Mesendoderm (in vitro differentiated cells): Measurements from ENCODE around the gene PPFIA2.
"Not testable (repeated sequence)": the region's sequence is repeated elsewhere in the genome, so short reads cannot be mapped to it uniquely, and the experiment has no call there.

ENCODE experiments used
- DNase-seq: peaks from one replicate; pipeline ENCODE4 v3.0.0; 2013
- H2AK5ac ChIP-seq: 2 replicates; pipeline ENCODE4 v1.6.1; 2013; ENCODE audit warnings: low read length, inconsistent platforms
- H2BK120ac ChIP-seq: 2 replicates; pipeline ENCODE4 v1.6.1; 2013; ENCODE audit warnings: low read depth, mild to moderate bottlenecking, low read length, moderate library complexity, mixed read lengths
- H2BK15ac ChIP-seq: replicated peaks from 2 replicates; pipeline ENCODE4 v1.6.1; 2013; ENCODE audit warnings: low read depth, mild to moderate bottlenecking, moderate library complexity
- H2BK5ac ChIP-seq: 2 replicates; pipeline ENCODE4 v1.6.1; 2013; ENCODE audit warnings: low read length, inconsistent platforms
- H3K18ac ChIP-seq: 2 replicates; pipeline ENCODE4 v1.6.1; 2013; ENCODE audit warnings: mild to moderate bottlenecking, low read length, mixed read lengths
- H3K23ac ChIP-seq: one replicate; pipeline ENCODE4 v1.6.1; 2013; ENCODE audit warnings: low read length
- H3K27ac ChIP-seq: 2 replicates; pipeline ENCODE4 v1.5.1; 2013; ENCODE audit warnings: low read depth, mild to moderate bottlenecking, inconsistent platforms, low read length, moderate library complexity
- H3K27me3 ChIP-seq: 2 replicates; pipeline ENCODE4 v1.6.1; 2013; ENCODE audit warnings: low read length, control low read depth, mild to moderate bottlenecking, inconsistent platforms; ENCODE audit not compliant: insufficient read depth, poor library complexity
- H3K36me3 ChIP-seq: 2 replicates; pipeline ENCODE4 v1.6.1; 2013; ENCODE audit warnings: low read length, inconsistent platforms; ENCODE audit not compliant: control insufficient read depth, insufficient read depth
- H3K4ac ChIP-seq: one replicate; pipeline ENCODE4 v1.6.1; 2013; ENCODE audit warnings: low read depth, mild to moderate bottlenecking, low read length, moderate library complexity
- H3K4me1 ChIP-seq: 2 replicates; pipeline ENCODE4 v1.6.1; 2013; ENCODE audit warnings: low read depth, low read length, inconsistent platforms; ENCODE audit not compliant: control insufficient read depth
- H3K4me2 ChIP-seq: 2 replicates; pipeline ENCODE4 v1.6.1; 2013; ENCODE audit warnings: low read length
- H3K4me3 ChIP-seq: 2 replicates; pipeline ENCODE4 v1.5.1; 2013; ENCODE audit warnings: mild to moderate bottlenecking, low read length
- H3K56ac ChIP-seq: one replicate; pipeline ENCODE4 v1.6.1; 2013; ENCODE audit warnings: low read length
- H3K79me1 ChIP-seq: 2 replicates; pipeline ENCODE4 v1.6.1; 2013; ENCODE audit warnings: low read length, inconsistent platforms
- H3K79me2 ChIP-seq: 2 replicates; pipeline ENCODE4 v1.6.1; 2013; ENCODE audit warnings: mild to moderate bottlenecking, low read length; ENCODE audit not compliant: control insufficient read depth, insufficient read depth
- H3K9ac ChIP-seq: 2 replicates; pipeline ENCODE4 v1.6.1; 2013; ENCODE audit warnings: low read length, inconsistent platforms
- H4K5ac ChIP-seq: one replicate; pipeline ENCODE4 v1.6.1; 2013; ENCODE audit warnings: low read length
- H4K8ac ChIP-seq: one replicate; pipeline ENCODE4 v1.6.1; 2013; ENCODE audit warnings: low read depth, mild to moderate bottlenecking, control low read depth, low read length, moderate library complexity
- WGBS: extraction: QIAGEN DNeasy Blood & Tissue Kit; methylation state at CpG from one replicate; pipeline ENCODE4 v1.1.7; 2013; ENCODE audit warnings: low lambda C conversion rate, missing lambda C conversion rate; ENCODE audit not compliant: insufficient coverage; ENCODE audit errors: extremely low coverage; 5-methylcytosine and 5-hydroxymethylcytosine counted together

PPFIA2 gene

DNA sequence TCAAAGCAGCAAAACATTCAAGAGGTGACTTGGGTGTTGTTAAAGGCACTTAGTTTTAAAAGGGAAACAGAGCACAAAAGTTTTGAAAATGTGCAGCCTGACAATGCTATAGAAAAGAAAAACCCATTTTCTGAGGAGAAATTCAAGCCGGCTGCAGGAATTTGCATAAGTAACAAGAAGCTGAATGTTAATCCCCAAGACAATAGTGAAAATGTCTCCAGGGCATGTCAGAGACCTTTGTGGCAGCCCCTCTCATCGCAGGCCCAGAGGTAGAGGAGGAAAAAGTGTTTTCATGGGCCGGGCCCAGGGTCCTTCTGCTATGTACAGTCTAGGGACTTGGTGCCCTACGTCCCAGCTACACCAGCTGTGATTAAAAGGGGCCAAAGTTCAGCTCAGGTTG is 167.9 kb downstream of the PPFIA2 start:
- no peak for DNase-seq
- Histone ChIP-seq H2AK5ac (no peak overlapping the region), H3K18ac (no peak overlapping the region), H3K9ac (no peak overlapping the region), H3K4ac (no peak overlapping the region), H4K5ac (no peak overlapping the region), H3K36me3 (no peaks in the 10 kb centered on the region), H3K23ac (no peak overlapping the region), H3K4me2 (no peak overlapping the region), H3K79me1 (no peaks in the 10 kb centered on the region), H2BK15ac (no peak overlapping the region), H3K56ac (no peak overlapping the region), H3K4me3 (no peak overlapping the region), H3K27me3 (no peaks in the 10 kb centered on the region), H4K8ac (no peak overlapping the region), H2BK120ac (no peak overlapping the region), H2BK5ac (no peak overlapping the region), H3K27ac (no peak overlapping the region), H3K4me1 (no peaks in the 10 kb centered on the region), H3K79me2 (no peaks in the 10 kb centered on the region)
- WGBS, result no CpG with 5 or more reads among the region's 4 CpGs

DNA sequence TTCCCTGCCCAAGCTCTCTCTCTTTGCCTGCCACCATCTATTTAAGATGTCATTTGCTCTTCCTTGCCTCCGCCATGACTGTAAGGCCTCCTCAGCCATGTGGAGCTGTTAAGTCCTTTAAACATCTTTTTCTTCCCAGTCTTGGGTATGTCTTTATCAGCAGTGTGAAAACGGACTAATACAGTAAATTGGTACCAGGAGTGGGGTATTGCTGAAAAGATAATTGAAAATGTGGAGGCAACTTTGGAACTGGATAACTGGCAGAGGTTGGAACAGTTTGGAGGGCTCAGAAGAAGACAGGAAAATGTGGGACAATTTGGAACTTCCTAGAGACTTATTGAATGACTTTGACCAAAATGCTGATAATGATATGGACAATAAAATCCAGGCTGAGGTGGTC is 168.4 kb downstream of the PPFIA2 start:
- H3K4ac ChIP-seq, H4K8ac ChIP-seq, H3K18ac ChIP-seq, H3K4me2 ChIP-seq, H3K56ac ChIP-seq, H3K4me1 ChIP-seq, H3K36me3 ChIP-seq, H3K23ac ChIP-seq, H2BK5ac ChIP-seq, H3K79me1 ChIP-seq, DNase-seq, H3K27ac ChIP-seq, H2BK15ac ChIP-seq, H2AK5ac ChIP-seq, H3K9ac ChIP-seq, H4K5ac ChIP-seq, H3K4me3 ChIP-seq, H2BK120ac ChIP-seq, H3K27me3 ChIP-seq, H3K79me2 ChIP-seq: not testable (repeated sequence)
- no CpG with 5 or more reads among the region's 2 CpGs for WGBS

DNA sequence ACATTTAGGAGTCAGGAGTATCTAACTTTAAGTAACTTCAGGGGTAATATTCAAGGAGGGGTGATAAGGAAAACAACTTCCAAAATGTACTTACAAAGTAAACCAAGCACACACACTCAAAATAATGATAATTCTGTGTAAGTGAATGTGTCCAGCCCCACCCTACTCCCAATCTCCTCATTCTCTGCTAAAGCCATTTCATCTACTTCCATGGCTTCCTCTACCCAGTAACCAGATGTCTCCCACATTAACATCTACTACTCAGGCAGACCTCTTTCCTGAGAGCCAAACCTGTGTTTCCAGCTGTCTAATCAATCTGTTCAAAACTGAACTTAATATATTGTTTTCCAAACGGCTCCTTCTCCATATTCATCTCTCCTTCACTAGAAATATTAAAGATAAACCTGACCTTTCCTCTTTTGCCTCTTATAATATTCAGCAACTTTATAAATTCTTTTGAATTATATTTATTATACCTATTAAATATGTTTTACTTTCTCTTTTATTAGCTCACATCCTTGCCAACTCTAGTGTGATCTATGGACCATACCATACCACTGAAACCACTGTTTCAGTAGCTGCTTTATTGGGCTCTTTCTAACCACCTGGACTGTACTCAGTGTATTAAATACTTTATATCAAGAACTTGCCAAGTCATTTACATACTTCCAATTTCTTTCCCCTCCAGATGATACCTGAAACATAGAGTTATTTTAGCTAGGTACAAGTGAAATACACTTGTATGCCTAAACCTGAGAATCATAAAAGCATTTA is 170.7 kb downstream of the PPFIA2 start:
- Histone ChIP-seq H4K8ac (no peak overlapping the region), H3K9ac (no peak overlapping the region), H3K27me3 (no peaks in the 10 kb centered on the region), H2AK5ac (no peak overlapping the region), H3K79me1 (no peaks in the 10 kb centered on the region), H3K36me3 (no peaks in the 10 kb centered on the region), H3K23ac (no peak overlapping the region), H2BK120ac (no peak overlapping the region), H3K27ac (no peak overlapping the region), H3K4me1 (no peaks in the 10 kb centered on the region), H3K56ac (no peak overlapping the region), H3K4me3 (no peak overlapping the region), H3K4me2 (no peak overlapping the region), H4K5ac (no peak overlapping the region), H3K4ac (no peak overlapping the region), H3K79me2 (no peaks in the 10 kb centered on the region), H2BK5ac (no peak overlapping the region), H2BK15ac (no peak overlapping the region), H3K18ac (no peak overlapping the region)
- no CpG with 5 or more reads among the region's 1 CpG for WGBS
- DNase-seq, result no peak

DNA sequence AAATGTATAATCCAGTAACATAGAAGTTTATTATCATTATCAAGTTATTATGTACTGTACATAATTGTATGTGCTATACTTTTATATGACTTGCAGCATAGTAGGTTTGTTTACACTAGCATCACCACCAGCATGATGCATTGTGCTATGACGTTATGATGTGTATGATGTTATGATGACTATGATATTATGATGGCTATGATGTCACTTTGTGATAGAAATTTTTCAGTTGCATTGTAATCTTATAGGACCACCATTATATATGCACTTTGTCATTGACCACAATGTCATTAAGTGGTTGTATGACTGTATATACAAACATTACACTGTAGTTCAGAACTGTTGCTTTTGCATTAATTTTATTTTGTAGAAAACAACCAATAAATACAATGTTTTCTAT is 173.4 kb downstream of the PPFIA2 start:
- no peak overlapping the region for H3K23ac ChIP-seq
- WGBS, result no CpG with 5 or more reads among the region's 1 CpG
- no peak overlapping the region for H3K56ac ChIP-seq
- H3K9ac ChIP-seq, result no peak overlapping the region
- no peaks in the 10 kb centered on the region for H3K27me3 ChIP-seq
- H3K4me1 ChIP-seq, result no peaks in the 10 kb centered on the region
- no peak overlapping the region for H2BK120ac ChIP-seq
- no peak overlapping the region for H3K27ac ChIP-seq
- H3K4me2 ChIP-seq, result no peak overlapping the region
- no peaks in the 10 kb centered on the region for H3K79me1 ChIP-seq
- no peak for DNase-seq
- no peak overlapping the region for H2AK5ac ChIP-seq
- no peak overlapping the region for H4K5ac ChIP-seq
- H2BK15ac ChIP-seq, result no peak overlapping the region
- no peak overlapping the region for H2BK5ac ChIP-seq
- no peak overlapping the region for H3K18ac ChIP-seq
- H3K36me3 ChIP-seq, result no peaks in the 10 kb centered on the region
- no peak overlapping the region for H3K4ac ChIP-seq
- H3K79me2 ChIP-seq, result no peaks in the 10 kb centered on the region
- no peak overlapping the region for H3K4me3 ChIP-seq
- no peak overlapping the region for H4K8ac ChIP-seq

DNA sequence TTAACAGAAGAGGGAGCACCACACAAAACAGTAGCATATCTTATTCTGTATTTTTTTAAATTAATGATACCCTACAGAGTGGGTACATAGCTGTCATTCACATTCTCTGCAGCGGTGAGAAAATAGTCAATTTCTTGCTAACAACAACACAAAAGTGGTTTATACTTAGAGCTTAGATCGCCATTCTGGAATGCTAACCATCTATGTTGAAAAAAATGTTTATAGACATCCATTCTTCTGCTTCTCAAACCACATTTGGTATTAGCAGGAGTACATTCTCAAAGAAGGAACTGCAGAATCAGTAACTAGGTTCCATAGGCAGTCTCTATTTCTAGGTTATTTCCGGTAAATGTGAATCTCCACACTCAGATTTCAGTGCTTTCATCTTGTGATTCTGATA is 185.9 kb downstream of the PPFIA2 start:
- no peak overlapping the region for H2BK5ac ChIP-seq
- no peak overlapping the region for H2BK120ac ChIP-seq
- no peak overlapping the region for H3K27ac ChIP-seq
- no peak overlapping the region for H2AK5ac ChIP-seq
- no peaks in the 10 kb centered on the region for H3K36me3 ChIP-seq
- no peak overlapping the region for H3K4me2 ChIP-seq
- H3K4me1 ChIP-seq, result no peaks in the 10 kb centered on the region
- no peak overlapping the region for H3K18ac ChIP-seq
- H3K56ac ChIP-seq, result no peak overlapping the region
- no peak overlapping the region for H3K23ac ChIP-seq
- H4K8ac ChIP-seq, result no peak overlapping the region
- H3K9ac ChIP-seq, result no peak overlapping the region
- no peak overlapping the region for H3K4me3 ChIP-seq
- no peaks in the 10 kb centered on the region for H3K79me1 ChIP-seq
- H4K5ac ChIP-seq, result no peak overlapping the region
- H3K79me2 ChIP-seq, result no peaks in the 10 kb centered on the region
- H3K4ac ChIP-seq, result no peak overlapping the region
- H2BK15ac ChIP-seq, result no peak overlapping the region
- DNase-seq, result peak; percentile 27
- H3K27me3 ChIP-seq, result no peaks in the 10 kb centered on the region
- no CpG with 5 or more reads among the region's 3 CpGs for WGBS

DNA sequence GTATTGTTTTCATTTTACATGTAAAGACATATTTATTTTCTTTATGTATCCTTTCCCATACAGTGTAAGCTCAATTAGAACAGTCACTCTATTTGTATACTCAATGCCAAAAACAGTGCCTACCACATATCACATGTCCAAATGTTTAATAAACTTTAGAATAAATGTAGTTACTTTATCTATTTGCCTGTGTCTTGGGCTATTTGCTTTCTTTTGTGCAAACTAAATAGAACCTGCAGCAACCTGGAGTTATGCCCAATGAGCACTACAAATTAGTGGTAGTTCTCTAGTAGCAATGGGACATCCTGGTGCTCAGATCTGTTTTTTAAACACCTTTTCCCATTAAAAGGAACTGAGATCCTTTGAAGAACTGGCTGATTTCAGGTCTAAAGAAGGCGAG is 186.7 kb downstream of the PPFIA2 start:
- DNase-seq, result no peak
- Histone ChIP-seq H3K4me1 (no peaks in the 10 kb centered on the region), H2BK120ac (no peak overlapping the region), H3K27me3 (no peaks in the 10 kb centered on the region), H3K4me3 (no peak overlapping the region), H3K79me2 (no peaks in the 10 kb centered on the region), H3K79me1 (no peaks in the 10 kb centered on the region), H3K4me2 (no peak overlapping the region), H2BK15ac (no peak overlapping the region), H2AK5ac (no peak overlapping the region), H4K5ac (no peak overlapping the region), H3K23ac (no peak overlapping the region), H3K18ac (no peak overlapping the region), H3K9ac (no peak overlapping the region), H3K36me3 (no peaks in the 10 kb centered on the region), H4K8ac (no peak overlapping the region), H3K4ac (no peak overlapping the region), H3K56ac (no peak overlapping the region), H2BK5ac (no peak overlapping the region), H3K27ac (no peak overlapping the region)
- no CpG with 5 or more reads among the region's 1 CpG for WGBS
